DND-41 (cell line): Measurements from ENCODE around the gene SH3BP1.

ENCODE experiments used
- CTCF ChIP-seq: IDR thresholded peaks from 2 replicates; pipeline ENCODE4 v1.5.1; 2012; ENCODE audit warnings: borderline replicate concordance, low read length, moderate library complexity, mild to moderate bottlenecking; ENCODE audit not compliant: poor library complexity, severe bottlenecking; ENCODE audit errors: extremely low read depth
- EZH2 ChIP-seq: IDR thresholded peaks from 3 replicates; pipeline ENCODE4 v1.6.1; 2012; ENCODE audit warnings: borderline replicate concordance, low read depth, mild to moderate bottlenecking, moderate library complexity, low read length, inconsistent platforms; ENCODE audit not compliant: severe bottlenecking

GRCh38 chr22:37672206-37672919 is 32.9 kb downstream of the SH3BP1 start:
- TF ChIP-seq CTCF: peak; percentile 46
- TF ChIP-seq EZH2: no peak
